Spleen (tissue), 11 donors: Measurements from ENCODE around the gene PRKCD. TPM values are rescaled to one million over a fixed set of nuclear protein-coding genes. Genes with fewer than 3 reads are reported as not detected.

Source experiments
- DNase-seq: peaks from one replicate; pipeline ENCODE4 v3.0.0-alpha.2; 2020
- H3K27ac ChIP-seq, 8 donors: fragments of 200-600 bp; sonication (generic) in 7 of 8; 1 replicate in 4 of 8; 2 replicates in 4 of 8; pipeline versions ENCODE4 v1.5.0 to v1.8.0; 2016 to 2021; ENCODE audit warnings: inconsistent platforms in 4 of 8, mild to moderate bottlenecking in 4 of 8, moderate library complexity in 1 of 8
- H3K27me3 ChIP-seq, 7 donors: fragments of 200-600 bp; sonication (generic) in 6 of 7; replicated peaks in 1 of 7; 1 replicate in 4 of 7; 2 replicates in 3 of 7; pipeline versions ENCODE4 v1.5.0 to v1.8.0; 2016 to 2021; ENCODE audit warnings: inconsistent platforms in 3 of 7, mild to moderate bottlenecking in 1 of 7
- H3K36me3 ChIP-seq, 6 donors: fragments of 200-600 bp; sonication (generic) in 5 of 6; 1 replicate in 4 of 6; 2 replicates in 2 of 6; pipeline versions ENCODE4 v1.5.0 to v1.8.0; 2016 to 2021; ENCODE audit warnings: inconsistent platforms in 2 of 6
- H3K4me1 ChIP-seq, 6 donors: fragments of 200-600 bp; sonication (generic) in 5 of 6; 1 replicate in 3 of 6; 2 replicates in 3 of 6; pipeline versions ENCODE4 v1.5.0 to v1.8.0; 2016 to 2021; ENCODE audit warnings: inconsistent platforms in 3 of 6
- H3K4me3 ChIP-seq, 8 donors: fragments of 200-600 bp; sonication (generic) in 7 of 8; 1 replicate in 4 of 8; 2 replicates in 4 of 8; pipeline versions ENCODE4 v1.5.0 to v1.8.0; 2016 to 2021; ENCODE audit warnings: inconsistent platforms in 4 of 8, mild to moderate bottlenecking in 4 of 8, moderate library complexity in 2 of 8
- H3K9me3 ChIP-seq, 8 donors: fragments of 200-600 bp; sonication (generic) in 7 of 8; 1 replicate in 4 of 8; 2 replicates in 4 of 8; pipeline versions ENCODE4 v1.5.0 to v1.8.0; 2016 to 2021; ENCODE audit warnings: inconsistent platforms in 4 of 8
- CTCF ChIP-seq, 11 experiments: fragments of 200-600 bp in 7 of 11; fragments of 450-650 bp in 4 of 11; sonication (generic) in 4 of 11; IDR thresholded peaks in 8 of 11; conservative IDR thresholded peaks in 3 of 11; 1 replicate in 7 of 11; 2 replicates in 4 of 11; pipeline versions ENCODE4 v1.4.0 to v1.8.0; 2016 to 2021; ENCODE audit warnings: antibody characterized with exemption in 11 of 11, inconsistent platforms in 4 of 11, mild to moderate bottlenecking in 1 of 11
- POLR2A ChIP-seq, 3 donors: fragments of 450-650 bp; IDR thresholded peaks; one replicate each; pipeline ENCODE4 v1.5.1; 2017; ENCODE audit warnings: antibody characterized with exemption in 3 of 3, mild to moderate bottlenecking in 1 of 3
- POLR2AphosphoS5 ChIP-seq, 3 donors: sonication (generic); formaldehyde crosslinking; IDR thresholded peaks; one replicate each; pipeline ENCODE4 v1.5.1; 2017; ENCODE audit warnings: antibody characterized with exemption in 3 of 3
- WGBS, 5 donors: extraction: QIAGEN DNeasy Blood & Tissue Kit in 3 of 5; methylation state at CpG; one replicate each; pipeline versions ENCODE4 v1.1.5 to v1.1.7; 2013 to 2018; 5-methylcytosine and 5-hydroxymethylcytosine counted together
- intact Hi-C: fragments of 100-400 bp; cut with DNase I; formaldehyde crosslinking; loops from one replicate; pipeline ENCODE4 v1.15.0; 2023; ENCODE audit warnings: low total_unique reads
- polyA plus RNA-seq, 3 donors: library from polyadenylated mRNA; stranded (reverse); fragments of 200-250 nt; gene quantifications; one replicate each; pipeline ENCODE4 v1.2.1, GENCODE V29; 2013
- total RNA-seq, 7 donors: library from RNA; depleted of rRNA in 3 of 7; stranded (reverse); fragments of >200 nt in 3 of 7; fragmentation: NEBNext Ultra II Directional in 4 of 7; extraction: Animal tissue kit (Norgen Biotek cat#: 25700) in 4 of 7; gene quantifications; one replicate each; pipeline versions ENCODE4 v1.1.0 to v1.2.1, GENCODE V29; 2016 to 2021
- donor health status: healthy with polysubstance abuse.
- donor health status: DM: no; HTN: no; CAD: no; lungs with moderate emphysema.
- donor health status: DM: no; HTN: no; CAD: no.
- donor health status: Bipolar disorder and iron deficiency.
- donor health status: healthy.
- donor health status: DM: no; HTN: no; CAD: no.
- donor health status: DM: yes; HTN: yes; CAD: no.

The PRKCD gene
- total and polyA plus RNA-seq, 10 donors = 22.2 to 100 (median 48.5) TPM

GRCh38 chr3:53236112-53236841 lies 75.3 kb downstream of the PRKCD start:
- Histone ChIP-seq H3K4me3 (no peak overlapping the region), H3K36me3 (peaks cover 6 to 100% (median 88%) of the 10 kb centered on the region in 6 donors), H3K27ac (peak overlapping the region; percentile 41 to 86 (median 76)), H3K4me1 (peaks cover 11 to 81% (median 49%) of the 10 kb centered on the region in 6 donors), H3K9me3 (no peaks in the 10 kb centered on the region), H3K27me3 (no peaks in the 10 kb centered on the region)
- TF ChIP-seq POLR2AphosphoS5 (IDR thresholded peaks at IDR 0.05) (peak; percentile 87 to 93 (median 90)), POLR2A (IDR thresholded peaks at IDR 0.05) (no peak)
- intact Hi-C loops = no loop called here
- DNase-seq = peak; percentile 93
- 50 to 63% (median 53%) methylated on average over 8 to 9 of the region's 9 CpGs for WGBS, 5 donors

GRCh38 chr3:53238051-53238850 lies 77.2 kb downstream of the PRKCD start:
- no peak overlapping the region for H3K4me3 ChIP-seq
- no peaks in the 10 kb centered on the region for H3K27me3 ChIP-seq
- DNase-seq = no peak
- peaks cover 18 to 98% (median 66%) of the 10 kb centered on the region in 6 donors for H3K4me1 ChIP-seq
- H3K27ac ChIP-seq = peak overlapping the region in 6 of 8 donors; percentile 26 to 86 (median 72)
- TF ChIP-seq POLR2A (IDR thresholded peaks at IDR 0.05) = no peak
- peak in 1 of 3 donors; percentile 60 for TF ChIP-seq POLR2AphosphoS5 (IDR thresholded peaks at IDR 0.05)
- H3K36me3 ChIP-seq = peaks cover 3 to 100% (median 78%) of the 10 kb centered on the region in 6 donors
- intact Hi-C loops = no loop called here
- 89 to 100% (median 94%) methylated on average over 2 to 6 of the region's 6 CpGs for whole genome bisulfite sequencing, 5 donors
- no peaks in the 10 kb centered on the region for H3K9me3 ChIP-seq

- Histone ChIP-seq H3K9me3 (no peaks in the 10 kb centered on the region), H3K36me3 (peaks cover 3 to 100% (median 72%) of the 10 kb centered on the region in 6 donors), H3K27ac (peak overlapping the region in 4 of 8 donors; percentile 68 to 86 (median 80)), H3K27me3 (no peaks in the 10 kb centered on the region), H3K4me1 (peaks cover 19 to 98% (median 69%) of the 10 kb centered on the region in 6 donors), H3K4me3 (no peak overlapping the region)
- no peak for TF ChIP-seq POLR2A (IDR thresholded peaks at IDR 0.05)
- no peak for TF ChIP-seq CTCF (IDR thresholded peaks at IDR 0.05 in 8 of 11, conservative IDR thresholded peaks at IDR 0.05 in 3 of 11)
- no peak for TF ChIP-seq POLR2AphosphoS5 (IDR thresholded peaks at IDR 0.05)
- DNase-seq = no peak
- intact Hi-C loops = no loop called here
- 86 to 93% (median 89%) methylated on average over 4 of the region's 4 CpGs for WGBS, 5 donors
Observed at GRCh38 chr3:53238886-53239285, 77.9 kb downstream of the PRKCD start.

- TF ChIP-seq CTCF (IDR thresholded peaks at IDR 0.05 in 8 of 11, conservative IDR thresholded peaks at IDR 0.05 in 3 of 11) = no peak
- no peak for TF ChIP-seq POLR2A (IDR thresholded peaks at IDR 0.05)
- TF ChIP-seq POLR2AphosphoS5 (IDR thresholded peaks at IDR 0.05) = no peak
- Histone ChIP-seq H3K4me1 (peaks cover 19 to 98% (median 73%) of the 10 kb centered on the region in 6 donors), H3K36me3 (peaks cover 3 to 99% (median 62%) of the 10 kb centered on the region in 6 donors), H3K4me3 (no peak overlapping the region), H3K9me3 (no peaks in the 10 kb centered on the region), H3K27me3 (no peaks in the 10 kb centered on the region), H3K27ac (peak overlapping the region in 4 of 8 donors; percentile 49 to 86 (median 76))
- no peak for DNase-seq
- 62 to 88% (median 74%) methylated on average over 5 of the region's 5 CpGs for WGBS, 5 donors
- intact Hi-C loops = no loop called here
Observed at GRCh38 chr3:53239800-53240199, 78.8 kb downstream of the PRKCD start.
